Suprapubic skin (tissue), 4 donors: ENCODE measurements around the gene RGS6. TPM values are rescaled to one million over a fixed set of nuclear protein-coding genes. Genes with fewer than 3 reads are reported as not detected.

Source experiments
- DNase-seq, 2 donors: peaks; one replicate each; pipeline ENCODE4 v3.0.0-alpha.2; 2019; ENCODE audit warnings: low spot score in 2 of 2
- H3K27ac ChIP-seq: fragments of 200-600 bp; sonication (generic); one replicate; pipeline ENCODE4 v1.5.1; 2019
- H3K27me3 ChIP-seq: fragments of 200-600 bp; sonication (generic); one replicate; pipeline ENCODE4 v1.5.1; 2019
- H3K36me3 ChIP-seq: fragments of 200-600 bp; sonication (generic); one replicate; pipeline ENCODE4 v1.5.1; 2019
- H3K4me1 ChIP-seq: fragments of 200-600 bp; sonication (generic); one replicate; pipeline ENCODE4 v1.5.1; 2019
- H3K4me3 ChIP-seq: fragments of 200-600 bp; sonication (generic); one replicate; pipeline ENCODE4 v1.5.1; 2019; ENCODE audit warnings: mild to moderate bottlenecking
- H3K9me3 ChIP-seq: fragments of 200-600 bp; sonication (generic); one replicate; pipeline ENCODE4 v1.5.1; 2019
- CTCF ChIP-seq, 2 donors: fragments of 200-600 bp in 1 of 2; fragments of 450-650 bp in 1 of 2; sonication (generic) in 1 of 2; IDR thresholded peaks; one replicate each; pipeline ENCODE4 v1.5.1; 2016 to 2019; ENCODE audit warnings: antibody characterized with exemption in 2 of 2, mild to moderate bottlenecking in 1 of 2, moderate library complexity in 1 of 2
- EP300 ChIP-seq: sonication (generic); formaldehyde crosslinking; IDR thresholded peaks from one replicate; pipeline ENCODE4 v1.6.1; 2017; ENCODE audit warnings: antibody characterized with exemption
- POLR2A ChIP-seq, 2 donors: fragments of 450-650 bp; IDR thresholded peaks; one replicate each; pipeline ENCODE4 v1.6.1; 2017; ENCODE audit warnings: antibody characterized with exemption in 2 of 2, mild to moderate bottlenecking in 2 of 2, moderate library complexity in 2 of 2
- POLR2AphosphoS5 ChIP-seq, 3 donors: sonication (generic); formaldehyde crosslinking; IDR thresholded peaks; one replicate each; pipeline ENCODE4 v1.6.1; 2017; ENCODE audit warnings: antibody characterized with exemption in 3 of 3
- WGBS: methylation state at CpG from one replicate; pipeline ENCODE4 v1.1.5; 2018; 5-methylcytosine and 5-hydroxymethylcytosine counted together
- total RNA-seq, 4 donors: library from RNA; depleted of rRNA; stranded (reverse); fragments of >200 nt; gene quantifications; one replicate each; pipeline ENCODE4 v1.1.0, GENCODE V29; 2016

RGS6 gene
- total RNA-seq, 4 donors from 2014 or later = 0.08 to 4.4 (median 1.0) TPM

DNA sequence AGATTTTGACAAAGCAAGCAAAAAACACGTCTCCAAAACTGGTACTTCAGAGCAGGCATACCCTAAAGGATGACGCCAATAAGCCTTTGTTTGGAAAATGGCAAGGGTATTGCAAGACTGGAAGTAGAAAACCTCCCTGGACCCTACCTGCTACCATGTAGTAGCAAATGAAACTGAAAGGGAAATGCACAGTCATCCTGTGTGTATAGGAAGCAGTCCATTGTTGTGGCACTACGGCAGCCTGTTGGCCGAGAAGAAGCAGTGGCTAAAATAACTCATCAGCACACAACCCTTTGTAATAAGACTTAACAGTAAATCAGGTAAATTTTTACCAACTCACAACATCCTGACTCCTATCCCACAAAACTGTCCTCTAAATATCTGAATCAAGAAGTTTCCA is 386.4 kb downstream of the RGS6 start:
- no peak for TF ChIP-seq POLR2AphosphoS5 (IDR thresholded peaks at IDR 0.05)
- TF ChIP-seq EP300 = no peak
- no peak for TF ChIP-seq CTCF (IDR thresholded peaks at IDR 0.05)
- TF ChIP-seq POLR2A (IDR thresholded peaks at IDR 0.05) = no peak
- DNase-seq = no peak
- Histone ChIP-seq H3K27ac (no peak overlapping the region), H3K4me1 (no peaks in the 10 kb centered on the region), H3K27me3 (no peaks in the 10 kb centered on the region), H3K36me3 (no peaks in the 10 kb centered on the region), H3K4me3 (no peak overlapping the region), H3K9me3 (no peaks in the 10 kb centered on the region)
- WGBS = 70% methylated on average over 4 of the region's 4 CpGs

DNA sequence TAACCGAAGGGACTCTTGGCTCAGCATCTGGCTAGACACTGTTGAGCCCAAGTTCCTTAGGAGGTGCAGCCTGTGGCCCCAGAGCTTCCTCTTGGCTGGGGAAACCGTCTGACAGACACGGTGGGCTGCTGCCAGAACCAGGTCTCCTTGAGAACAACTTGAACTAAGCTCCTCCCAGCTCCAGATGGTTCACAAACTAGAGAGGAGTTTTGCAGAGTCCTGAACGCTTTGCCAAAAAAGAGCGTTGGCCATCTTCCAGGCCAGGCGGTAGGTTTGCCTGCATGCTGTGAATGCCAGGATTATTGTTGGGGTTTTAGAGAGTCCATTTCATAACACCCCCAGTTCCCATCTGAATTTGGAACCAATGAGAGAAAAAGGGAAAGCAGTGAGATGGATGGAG is 399.8 kb downstream of the RGS6 start:
- Histone ChIP-seq H3K4me3 (no peak overlapping the region), H3K27ac (no peak overlapping the region), H3K27me3 (no peaks in the 10 kb centered on the region), H3K4me1 (no peaks in the 10 kb centered on the region), H3K36me3 (no peaks in the 10 kb centered on the region), H3K9me3 (no peaks in the 10 kb centered on the region)
- WGBS = 8% methylated on average over 4 of the region's 6 CpGs
- TF ChIP-seq POLR2AphosphoS5 (IDR thresholded peaks at IDR 0.05) (no peak), POLR2A (IDR thresholded peaks at IDR 0.05) (no peak), EP300 (no peak), CTCF (IDR thresholded peaks at IDR 0.05) (no peak)
- no peak for DNase-seq

DNA sequence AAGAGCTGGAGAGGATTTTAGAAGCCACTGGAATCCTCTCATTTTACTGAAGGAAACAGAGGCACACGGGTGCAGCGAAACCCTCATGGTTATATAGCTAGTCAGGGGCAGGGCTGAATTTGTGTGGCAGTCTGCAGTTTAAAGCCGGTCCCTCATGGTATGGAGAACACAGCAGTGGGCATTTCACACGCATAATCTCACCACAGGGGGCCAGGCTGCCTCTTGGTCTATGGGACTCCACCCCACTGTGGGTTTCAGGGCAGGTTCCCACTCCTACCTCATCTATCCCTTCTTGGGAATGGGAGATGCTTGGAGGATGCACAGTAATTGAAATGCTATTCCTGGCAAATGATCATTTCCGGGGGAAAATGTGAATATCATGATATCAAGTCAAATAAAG is 400.6 kb downstream of the RGS6 start:
- no peak for TF ChIP-seq POLR2AphosphoS5 (IDR thresholded peaks at IDR 0.05)
- no peaks in the 10 kb centered on the region for H3K9me3 ChIP-seq
- no peaks in the 10 kb centered on the region for H3K27me3 ChIP-seq
- H3K36me3 ChIP-seq = no peaks in the 10 kb centered on the region
- WGBS = 88% methylated on average over 5 of the region's 5 CpGs
- H3K4me1 ChIP-seq = no peaks in the 10 kb centered on the region
- H3K27ac ChIP-seq = no peak overlapping the region
- no peak for DNase-seq
- H3K4me3 ChIP-seq = no peak overlapping the region

GRCh38 chr14:72333357-72333756 is 401.1 kb downstream of the RGS6 start:
- WGBS = 73% methylated on average over 4 of the region's 4 CpGs
- no peaks in the 10 kb centered on the region for H3K36me3 ChIP-seq
- no peaks in the 10 kb centered on the region for H3K9me3 ChIP-seq
- no peaks in the 10 kb centered on the region for H3K4me1 ChIP-seq
- TF ChIP-seq POLR2A (IDR thresholded peaks at IDR 0.05) = no peak
- TF ChIP-seq CTCF (IDR thresholded peaks at IDR 0.05) = no peak
- TF ChIP-seq EP300 = no peak
- no peak for TF ChIP-seq POLR2AphosphoS5 (IDR thresholded peaks at IDR 0.05)
- no peak overlapping the region for H3K27ac ChIP-seq
- no peak overlapping the region for H3K4me3 ChIP-seq
- DNase-seq = no peak
- H3K27me3 ChIP-seq = no peaks in the 10 kb centered on the region

DNA sequence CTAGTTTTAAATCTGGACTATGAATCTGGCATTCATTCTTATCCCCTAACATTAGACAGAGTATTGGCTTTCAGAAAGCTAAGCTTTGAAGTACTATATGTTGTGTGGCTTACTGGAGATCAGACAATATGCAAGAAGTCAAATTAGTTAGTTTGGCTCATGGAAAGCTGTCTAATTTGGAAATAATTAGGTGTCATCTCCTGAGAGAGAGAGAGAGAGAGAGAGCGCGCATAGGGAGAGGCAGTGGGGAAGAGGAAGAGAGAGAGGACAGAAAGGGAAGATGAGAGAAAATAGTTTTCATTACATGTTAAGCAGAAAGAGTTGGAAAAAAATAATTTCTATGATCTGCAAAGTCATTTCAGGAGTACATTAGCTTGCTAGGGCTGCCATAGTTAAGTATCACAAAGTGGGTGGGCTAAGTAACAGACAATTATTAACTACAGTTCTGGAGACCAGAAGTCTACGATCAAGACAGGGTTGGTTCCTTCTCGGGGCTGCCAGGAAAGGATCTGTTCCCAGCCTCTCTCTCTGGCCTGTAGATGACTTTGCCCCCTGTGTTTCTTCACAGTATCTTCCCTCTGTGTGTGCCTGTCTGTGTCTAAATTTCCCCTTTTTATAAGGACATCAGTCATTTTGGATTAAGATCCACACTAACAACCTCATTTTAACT is 404.2 kb downstream of the RGS6 start:
- Histone ChIP-seq H3K4me3 (no peak overlapping the region), H3K9me3 (no peaks in the 10 kb centered on the region), H3K36me3 (no peaks in the 10 kb centered on the region), H3K27me3 (no peaks in the 10 kb centered on the region), H3K27ac (no peak overlapping the region), H3K4me1 (no peaks in the 10 kb centered on the region)
- WGBS = 29% methylated on average over 4 of the region's 4 CpGs
- no peak for DNase-seq
- TF ChIP-seq EP300 (no peak), POLR2A (IDR thresholded peaks at IDR 0.05) (no peak), POLR2AphosphoS5 (IDR thresholded peaks at IDR 0.05) (no peak), CTCF (IDR thresholded peaks at IDR 0.05) (no peak)

GRCh38 chr14:72341237-72341636 is 409.0 kb downstream of the RGS6 start:
- Histone ChIP-seq H3K27me3 (no peaks in the 10 kb centered on the region), H3K36me3 (no peaks in the 10 kb centered on the region), H3K4me1 (no peaks in the 10 kb centered on the region), H3K27ac (no peak overlapping the region), H3K9me3 (no peaks in the 10 kb centered on the region), H3K4me3 (no peak overlapping the region)
- no peak for DNase-seq
- 71% methylated on average over 1 of the region's 1 CpG for WGBS
- TF ChIP-seq POLR2A (IDR thresholded peaks at IDR 0.05) = no peak
- no peak for TF ChIP-seq POLR2AphosphoS5 (IDR thresholded peaks at IDR 0.05)
- TF ChIP-seq EP300 = no peak
- no peak for TF ChIP-seq CTCF (IDR thresholded peaks at IDR 0.05)
